ENCODE data around the gene CSTPP1.

The CSTPP1 gene

GRCh38 chr11:47183969-47184368, 247.4 kb downstream of the CSTPP1 start:
- in situ Hi-C loops (cut with MboI; ENCODE audit: low pct_unique_long_range_greater_than_20kb, low sequenced_read_pairs, unreplicated experiment), result no loop called here
- DNase-seq (ENCODE audit: low spot score), result no peak
- TF ChIP-seq CTCF (IDR thresholded peaks at IDR 0.05; ENCODE audit: extremely low read depth, insufficient read depth, missing control alignments), result no peak

- no peak for DNase-seq (ENCODE audit: low spot score)
- in situ Hi-C loops (cut with MboI; ENCODE audit: low pct_unique_long_range_greater_than_20kb, low sequenced_read_pairs, unreplicated experiment), result no loop called here
- TF ChIP-seq CTCF (IDR thresholded peaks at IDR 0.05; ENCODE audit: extremely low read depth, insufficient read depth, missing control alignments), result no peak
These were observed 248.2 kb downstream of the CSTPP1 start for GRCh38 chr11:47184711-47185304.

GRCh38 chr11:47185305-47186075, 248.9 kb downstream of the CSTPP1 start:
- DNase-seq (ENCODE audit: low spot score), result no peak
- no peak for TF ChIP-seq CTCF (IDR thresholded peaks at IDR 0.05; ENCODE audit: extremely low read depth, insufficient read depth, missing control alignments)
- in situ Hi-C loops (cut with MboI; ENCODE audit: low pct_unique_long_range_greater_than_20kb, low sequenced_read_pairs, unreplicated experiment), result no loop called here

- in situ Hi-C loops (cut with MboI; ENCODE audit: low pct_unique_long_range_greater_than_20kb, low sequenced_read_pairs, unreplicated experiment), result no loop called here
- peak; percentile 79 for DNase-seq (ENCODE audit: low spot score)
- no peak for TF ChIP-seq CTCF (IDR thresholded peaks at IDR 0.05; ENCODE audit: extremely low read depth, insufficient read depth, missing control alignments)
These were observed 249.6 kb downstream of the CSTPP1 start, which contains the start of gene PACSIN3 for GRCh38 chr11:47186076-47186699. TSS of gene PACSIN3 (minus strand) at chr11:47186434. CDS start at chr11:47182727, 3,707 bp downstream.

- in situ Hi-C loops (cut with MboI; ENCODE audit: low pct_unique_long_range_greater_than_20kb, low sequenced_read_pairs, unreplicated experiment), result no loop called here
- DNase-seq (ENCODE audit: low spot score), result peak; percentile 79
- TF ChIP-seq CTCF (IDR thresholded peaks at IDR 0.05; ENCODE audit: extremely low read depth, insufficient read depth, missing control alignments), result no peak
These were observed 250.4 kb downstream of the CSTPP1 start for GRCh38 chr11:47186700-47187695.

- TF ChIP-seq CTCF (IDR thresholded peaks at IDR 0.05; ENCODE audit: extremely low read depth, insufficient read depth, missing control alignments), result no peak
- DNase-seq (ENCODE audit: low spot score), result no peak
- in situ Hi-C loops (cut with MboI; ENCODE audit: low pct_unique_long_range_greater_than_20kb, low sequenced_read_pairs, unreplicated experiment), result no loop called here
These were observed 251.2 kb downstream of the CSTPP1 start for GRCh38 chr11:47187723-47188122.

Measured in GM13977 (cell line).